Tibial nerve (tissue), 3 donors: ENCODE data around the gene ZNF69.

Experiments
- POLR2A ChIP-seq, 2 donors: fragments of 450-650 bp; IDR thresholded peaks; one replicate each; pipeline ENCODE4 v1.6.1; 2017; ENCODE audit warnings: antibody characterized with exemption in 2 of 2, mild to moderate bottlenecking in 2 of 2, moderate library complexity in 2 of 2
- TF ChIP-seq, protein P1 (sequence below), 5 experiments: fragments of 200-600 bp in 3 of 5; fragments of 450-650 bp in 2 of 5; sonication (generic) in 3 of 5; IDR thresholded peaks; one replicate each; pipeline ENCODE4 v1.5.1; 2016 to 2019; ENCODE audit warnings: antibody characterized with exemption in 5 of 5, mild to moderate bottlenecking in 3 of 5, moderate library complexity in 2 of 5

DNA sequence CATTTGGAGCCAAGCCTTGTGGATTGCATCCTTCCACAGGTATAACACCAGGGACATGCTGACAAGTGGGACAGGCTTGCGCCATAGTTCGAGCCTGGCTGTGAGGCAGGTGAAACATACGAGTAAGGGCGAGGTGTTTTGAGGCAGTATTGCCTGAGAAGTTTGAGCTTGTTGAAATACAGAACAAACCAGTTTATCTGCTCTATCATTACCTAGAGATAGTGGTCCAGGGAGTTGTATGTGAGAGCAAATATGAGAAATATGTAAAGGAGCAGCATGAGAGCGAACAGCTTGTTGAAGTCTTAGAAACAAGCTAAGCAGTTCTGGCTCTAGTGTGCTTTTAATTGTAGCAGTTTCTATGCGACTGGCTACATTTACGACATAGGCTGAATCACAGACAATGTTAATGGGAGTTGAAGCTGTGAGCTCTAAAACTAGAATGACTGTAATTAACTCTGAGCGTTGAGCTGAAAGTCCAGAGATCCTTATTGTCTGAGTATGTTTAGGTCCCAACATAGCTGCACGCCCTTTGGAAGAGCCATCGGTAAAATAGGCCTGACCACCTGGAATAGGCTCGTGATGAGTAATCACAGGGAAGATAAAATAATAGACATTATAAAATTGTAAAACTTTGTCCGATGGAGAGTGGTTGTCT is 30.9 kb upstream of the ZNF69 start:
- TF ChIP-seq, protein P1, sequence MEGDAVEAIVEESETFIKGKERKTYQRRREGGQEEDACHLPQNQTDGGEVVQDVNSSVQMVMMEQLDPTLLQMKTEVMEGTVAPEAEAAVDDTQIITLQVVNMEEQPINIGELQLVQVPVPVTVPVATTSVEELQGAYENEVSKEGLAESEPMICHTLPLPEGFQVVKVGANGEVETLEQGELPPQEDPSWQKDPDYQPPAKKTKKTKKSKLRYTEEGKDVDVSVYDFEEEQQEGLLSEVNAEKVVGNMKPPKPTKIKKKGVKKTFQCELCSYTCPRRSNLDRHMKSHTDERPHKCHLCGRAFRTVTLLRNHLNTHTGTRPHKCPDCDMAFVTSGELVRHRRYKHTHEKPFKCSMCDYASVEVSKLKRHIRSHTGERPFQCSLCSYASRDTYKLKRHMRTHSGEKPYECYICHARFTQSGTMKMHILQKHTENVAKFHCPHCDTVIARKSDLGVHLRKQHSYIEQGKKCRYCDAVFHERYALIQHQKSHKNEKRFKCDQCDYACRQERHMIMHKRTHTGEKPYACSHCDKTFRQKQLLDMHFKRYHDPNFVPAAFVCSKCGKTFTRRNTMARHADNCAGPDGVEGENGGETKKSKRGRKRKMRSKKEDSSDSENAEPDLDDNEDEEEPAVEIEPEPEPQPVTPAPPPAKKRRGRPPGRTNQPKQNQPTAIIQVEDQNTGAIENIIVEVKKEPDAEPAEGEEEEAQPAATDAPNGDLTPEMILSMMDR (IDR thresholded peaks at IDR 0.05), result no peak
- TF ChIP-seq POLR2A (IDR thresholded peaks at IDR 0.05), result no peak
